Activated CD8-positive, alpha-beta T cell treated with anti-CD3 and anti-CD28 coated beads for 36 hours (primary cell): ENCODE measurements around the gene FBXL22. TPM values are rescaled to one million over a fixed set of nuclear protein-coding genes. Genes with fewer than 3 reads are reported as not detected.
"Not testable (repeated sequence)": the region's sequence is repeated elsewhere in the genome, so short reads cannot be mapped to it uniquely, and the experiment has no call there.

ENCODE experiments used
- ATAC-seq: fragments of 200-7000 bp; cut with Tn5 transposase; one replicate; pipeline ENCODE4 v1.10.0; 2021; ENCODE audit warnings: mild to moderate bottlenecking, moderate library complexity
- CTCF ChIA-PET: fragments of 350-600 bp; sonication (Branson Sonifier 250); formaldehyde crosslinking; loops from one replicate; lab custom pipeline; 2021; ENCODE audit warnings: antibody characterized with exemption; lab: Charles Lee
- POLR2A ChIA-PET: fragments of 350-600 bp; sonication (Branson Sonifier 250); formaldehyde crosslinking; loops from one replicate; lab custom pipeline; 2021; ENCODE audit warnings: antibody characterized with exemption; lab: Charles Lee
- DNase-seq: peaks from one replicate; pipeline ENCODE4 v3.0.0-alpha.2; 2020
- H3K27ac Mint-ChIP-seq: one replicate; pipeline ENCODE4 v1.8.0; 2021; ENCODE audit warnings: mild to moderate bottlenecking, mixed read lengths
- H3K27me3 Mint-ChIP-seq: one replicate; pipeline ENCODE4 v1.8.0; 2021; ENCODE audit warnings: mixed read lengths
- H3K36me3 Mint-ChIP-seq: one replicate; pipeline ENCODE4 v1.8.0; 2021; ENCODE audit warnings: low read depth, mixed read lengths
- H3K4me1 Mint-ChIP-seq: one replicate; pipeline ENCODE4 v1.8.0; 2021; ENCODE audit warnings: low read depth, mixed read lengths
- H3K4me3 Mint-ChIP-seq: one replicate; pipeline ENCODE4 v1.8.0; 2021; ENCODE audit warnings: mild to moderate bottlenecking, moderate library complexity, mixed read lengths
- H3K9me3 Mint-ChIP-seq: one replicate; pipeline ENCODE4 v1.8.0; 2021; ENCODE audit warnings: mixed read lengths
- intact Hi-C: fragments of 100-400 bp; cut with micrococcal nuclease; formaldehyde crosslinking; loops from one replicate; pipeline ENCODE4 v1.10.0; 2022
- total RNA-seq, 2 experiments: library from RNA; stranded (reverse); gene quantifications; one replicate each; pipeline ENCODE4 v1.2.3, GENCODE V29; 2021
- TF ChIP-seq, protein P1 (sequence below): fragments of 200-600 bp; IDR thresholded peaks from one replicate; pipeline ENCODE4 v1.8.0; 2022; ENCODE audit warnings: antibody characterized with exemption, mild to moderate bottlenecking

Gene FBXL22
- total RNA-seq, 2 experiments from 2014 or later = 0.34 to 0.63 TPM

DNA sequence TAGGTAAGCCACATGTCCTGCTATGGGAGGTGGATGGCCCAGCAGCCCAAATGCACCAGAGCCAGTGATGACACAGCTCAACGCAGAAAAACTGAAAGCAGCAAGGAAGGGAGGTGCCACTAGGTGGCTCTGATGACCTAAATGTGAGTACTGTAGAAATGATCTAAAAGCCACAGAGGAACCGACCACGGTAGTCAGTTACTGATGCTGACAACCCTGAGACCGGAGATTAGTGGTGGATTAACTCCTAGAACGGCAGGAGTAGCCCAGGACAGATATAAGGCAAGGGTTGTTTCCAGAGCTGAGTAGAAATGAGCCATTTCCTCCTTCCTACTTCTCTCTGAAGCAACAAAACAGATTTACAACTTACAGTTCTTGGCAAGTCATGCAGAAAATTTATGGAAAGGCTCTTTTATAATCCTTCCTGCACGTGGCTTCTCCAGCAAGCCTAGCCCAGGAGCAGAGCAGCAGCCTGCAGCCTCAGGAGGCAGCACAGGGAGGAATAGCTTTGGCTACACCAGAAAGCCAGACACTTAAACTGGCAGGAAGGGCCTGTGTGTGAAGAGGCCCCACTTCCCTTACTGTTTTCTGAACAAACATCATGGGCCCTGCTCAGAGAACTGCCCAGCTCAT lies 13.1 kb downstream of the FBXL22 start:
- intact Hi-C loops = loop anchor here (10.0 kb wide), 1 partner anchor 454 kb away; no protein-coding TSS in a partner anchor
- Mint-ChIP-seq H3K36me3 (peaks cover 16% of the 10 kb centered on the region), H3K9me3 (no peaks in the 10 kb centered on the region), H3K27ac (peak overlapping the region; percentile 91), H3K27me3 (no peaks in the 10 kb centered on the region), H3K4me3 (no peak overlapping the region), H3K4me1 (peaks cover 32% of the 10 kb centered on the region)
- DNase-seq (peak; percentile 93), ATAC-seq (peak; percentile 87)
- ChIA-PET CTCF (interaction anchor here (0.6 to 8.5 kb wide), 60 partner anchors 10 to 483 kb away, joined by 3 to 66 read pairs (median 4); partner anchors contain the start of genes CIAO2A and USP3), POLR2A (interaction anchor here (1.1 to 3.4 kb wide), 3 partner anchors 9 to 104 kb away, joined by 3 to 29 read pairs (median 3); no protein-coding TSS in a partner anchor)
- TF ChIP-seq, protein P1, sequence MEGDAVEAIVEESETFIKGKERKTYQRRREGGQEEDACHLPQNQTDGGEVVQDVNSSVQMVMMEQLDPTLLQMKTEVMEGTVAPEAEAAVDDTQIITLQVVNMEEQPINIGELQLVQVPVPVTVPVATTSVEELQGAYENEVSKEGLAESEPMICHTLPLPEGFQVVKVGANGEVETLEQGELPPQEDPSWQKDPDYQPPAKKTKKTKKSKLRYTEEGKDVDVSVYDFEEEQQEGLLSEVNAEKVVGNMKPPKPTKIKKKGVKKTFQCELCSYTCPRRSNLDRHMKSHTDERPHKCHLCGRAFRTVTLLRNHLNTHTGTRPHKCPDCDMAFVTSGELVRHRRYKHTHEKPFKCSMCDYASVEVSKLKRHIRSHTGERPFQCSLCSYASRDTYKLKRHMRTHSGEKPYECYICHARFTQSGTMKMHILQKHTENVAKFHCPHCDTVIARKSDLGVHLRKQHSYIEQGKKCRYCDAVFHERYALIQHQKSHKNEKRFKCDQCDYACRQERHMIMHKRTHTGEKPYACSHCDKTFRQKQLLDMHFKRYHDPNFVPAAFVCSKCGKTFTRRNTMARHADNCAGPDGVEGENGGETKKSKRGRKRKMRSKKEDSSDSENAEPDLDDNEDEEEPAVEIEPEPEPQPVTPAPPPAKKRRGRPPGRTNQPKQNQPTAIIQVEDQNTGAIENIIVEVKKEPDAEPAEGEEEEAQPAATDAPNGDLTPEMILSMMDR = peak; percentile 81

DNA sequence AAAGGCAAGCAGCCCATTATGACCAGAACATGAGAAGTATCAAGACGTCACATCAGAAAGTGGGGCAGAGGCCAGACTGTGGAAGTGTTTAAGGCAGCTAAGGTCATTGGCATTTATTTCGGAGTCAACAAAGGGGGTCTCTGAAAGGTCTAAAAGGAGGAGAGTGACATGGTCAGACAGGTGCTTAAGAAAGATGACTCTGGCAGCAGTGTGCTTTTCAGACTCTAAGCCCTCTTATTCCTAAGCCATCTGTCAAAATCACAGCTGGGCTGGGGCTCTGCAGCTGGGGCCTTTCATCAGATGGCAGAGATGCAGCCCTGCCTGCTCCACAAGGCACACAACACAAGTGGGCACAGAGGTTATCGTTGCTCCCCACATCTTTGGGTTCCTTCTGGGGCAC lies 14.0 kb downstream of the FBXL22 start:
- ChIA-PET POLR2A (interaction anchor here (0.5 to 3.4 kb wide), 3 partner anchors 10 to 105 kb away, joined by 3 to 29 read pairs (median 3); no protein-coding TSS in a partner anchor), CTCF (interaction anchor here (0.8 to 8.5 kb wide), 19 partner anchors 11 to 480 kb away, joined by 3 to 66 read pairs (median 5); no protein-coding TSS in a partner anchor)
- intact Hi-C loops = loop anchor here (10.0 kb wide), 1 partner anchor 454 kb away; no protein-coding TSS in a partner anchor
- no peak for ATAC-seq
- TF ChIP-seq, protein P1 = no peak
- Mint-ChIP-seq H3K4me3 (no peak overlapping the region), H3K4me1 (peaks cover 23% of the 10 kb centered on the region), H3K27me3 (no peaks in the 10 kb centered on the region), H3K9me3 (no peaks in the 10 kb centered on the region), H3K36me3 (peaks cover 19% of the 10 kb centered on the region), H3K27ac (peak overlapping the region; percentile 91)
- no peak for DNase-seq

DNA sequence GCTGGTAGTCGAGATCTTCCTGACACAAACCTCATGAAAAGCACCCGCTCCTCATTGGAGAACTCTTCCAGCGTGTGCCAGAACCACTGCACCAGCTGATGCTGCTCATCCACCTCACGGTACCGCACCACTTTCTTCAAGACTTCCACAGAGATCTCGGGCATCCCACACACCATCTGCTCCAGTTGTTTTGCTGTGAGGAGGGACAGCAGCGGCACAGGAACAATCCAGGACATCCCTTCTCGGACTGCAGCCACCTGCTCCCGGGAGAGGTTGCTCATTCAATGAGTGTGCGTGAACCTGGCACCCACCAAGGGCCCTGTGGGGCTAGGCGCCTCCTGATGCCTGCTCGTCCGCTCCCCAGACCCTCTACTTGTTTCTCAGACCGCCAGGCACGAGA lies 15.1 kb downstream of the FBXL22 start:
- intact Hi-C loops = loop anchor here (10.0 kb wide), 1 partner anchor 453 kb away; no protein-coding TSS in a partner anchor
- Mint-ChIP-seq H3K27me3 (no peaks in the 10 kb centered on the region), H3K36me3 (peaks cover 22% of the 10 kb centered on the region), H3K4me1 (peaks cover 20% of the 10 kb centered on the region), H3K9me3 (no peaks in the 10 kb centered on the region), H3K27ac (no peak overlapping the region), H3K4me3 (no peak overlapping the region)
- POLR2A ChIA-PET = interaction anchor here (0.6 kb wide), 1 partner anchor 110 kb away, joined by 4 read pairs; no protein-coding TSS in a partner anchor
- TF ChIP-seq, protein P1 = no peak
- ATAC-seq (no peak), DNase-seq (no peak)
- CTCF ChIA-PET = interaction anchor here (1.2 to 8.5 kb wide), 6 partner anchors 12 to 457 kb away, joined by 3 to 66 read pairs (median 7); partner anchors contain the start of gene DAPK2

DNA sequence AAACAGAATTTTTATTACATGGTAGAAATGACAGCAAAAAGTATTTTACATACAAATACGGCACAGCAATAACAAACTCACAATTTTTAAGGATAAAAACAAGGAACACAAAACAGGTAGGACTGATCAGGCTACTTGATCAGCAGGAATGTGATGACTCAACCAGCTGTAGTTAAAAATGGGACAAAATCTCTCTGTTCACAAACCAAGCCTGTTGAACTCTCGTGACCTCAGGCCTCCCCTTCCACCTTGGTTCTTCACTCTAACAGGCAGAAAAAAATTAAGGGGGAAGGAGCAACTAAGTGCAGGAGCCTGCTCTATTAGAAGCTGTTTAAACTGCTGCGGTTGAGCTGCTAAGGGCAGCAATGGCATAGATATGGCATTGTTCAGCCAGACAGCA lies 18.7 kb downstream of the FBXL22 start:
- Mint-ChIP-seq H3K4me3 (no peak overlapping the region), H3K9me3 (peaks cover 5% of the 10 kb centered on the region), H3K4me1 (peaks cover 8% of the 10 kb centered on the region), H3K36me3 (peaks cover 33% of the 10 kb centered on the region), H3K27me3 (no peaks in the 10 kb centered on the region), H3K27ac (no peak overlapping the region)
- TF ChIP-seq, protein P1 = no peak
- intact Hi-C loops = loop anchor here (10.0 kb wide), 1 partner anchor 449 kb away; no protein-coding TSS in a partner anchor
- ATAC-seq = no peak
- CTCF ChIA-PET = interaction anchor here (0.6 to 8.5 kb wide), 5 partner anchors 11 to 453 kb away, joined by 3 to 66 read pairs (median 3); no protein-coding TSS in a partner anchor
- DNase-seq = no peak
- POLR2A ChIA-PET = no interaction called here

DNA sequence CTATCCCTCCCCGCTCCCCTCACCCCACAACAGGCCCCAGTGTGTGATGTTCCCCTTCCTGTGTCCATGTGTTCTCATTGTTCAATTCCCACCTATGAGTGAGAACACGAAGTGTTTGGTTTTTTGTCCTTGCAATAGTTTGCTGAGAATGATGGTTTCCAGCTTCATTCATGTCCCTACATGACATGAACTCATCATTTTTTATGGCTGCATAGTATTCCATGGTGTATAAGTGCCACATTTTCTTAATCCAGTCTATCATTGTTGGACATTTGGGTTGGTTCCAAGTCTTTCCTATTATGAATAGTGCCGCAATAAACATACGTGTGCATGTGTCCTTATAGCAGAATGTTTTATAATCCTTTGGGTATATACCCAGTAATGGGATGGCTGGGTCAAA lies 20.0 kb downstream of the FBXL22 start:
- H3K27me3 Mint-ChIP-seq, H3K4me3 Mint-ChIP-seq, ATAC-seq, H3K9me3 Mint-ChIP-seq, CTCF ChIA-PET, H3K4me1 Mint-ChIP-seq, H3K27ac Mint-ChIP-seq, DNase-seq: not testable (repeated sequence)
- H3K36me3 Mint-ChIP-seq = peaks cover 40% of the 10 kb centered on the region
- intact Hi-C loops = loop anchor here (10.0 kb wide), 1 partner anchor 448 kb away; no protein-coding TSS in a partner anchor
- POLR2A ChIA-PET = interaction anchor here (0.9 kb wide), 1 partner anchor 13 kb away, joined by 3 read pairs; no protein-coding TSS in a partner anchor

DNA sequence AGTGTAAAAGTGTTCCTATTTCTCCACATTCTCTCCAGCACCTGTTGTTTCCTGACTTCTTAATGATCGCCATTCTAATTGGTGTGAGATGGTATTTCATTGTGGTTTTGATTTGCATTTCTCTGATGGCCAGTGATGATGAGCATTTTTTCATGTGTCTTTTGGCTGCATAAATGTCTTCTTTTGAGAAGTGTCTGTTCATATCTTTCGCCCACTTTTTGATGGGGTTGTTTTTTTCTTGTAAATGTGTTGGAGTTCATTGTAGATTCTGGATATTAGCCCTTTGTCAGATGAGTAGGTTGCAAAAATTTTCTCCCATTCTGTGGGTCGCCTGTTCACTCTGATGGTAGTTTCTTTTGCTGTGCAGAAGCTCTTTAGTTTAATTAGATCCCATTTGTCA lies 20.4 kb downstream of the FBXL22 start:
- peaks cover 40% of the 10 kb centered on the region for H3K36me3 Mint-ChIP-seq
- POLR2A ChIA-PET, H3K9me3 Mint-ChIP-seq, H3K27ac Mint-ChIP-seq, H3K4me3 Mint-ChIP-seq, H3K27me3 Mint-ChIP-seq, CTCF ChIA-PET, H3K4me1 Mint-ChIP-seq, ATAC-seq, DNase-seq: not testable (repeated sequence)
- intact Hi-C loops = loop anchor here (10.0 kb wide), 1 partner anchor 447 kb away; no protein-coding TSS in a partner anchor

DNA sequence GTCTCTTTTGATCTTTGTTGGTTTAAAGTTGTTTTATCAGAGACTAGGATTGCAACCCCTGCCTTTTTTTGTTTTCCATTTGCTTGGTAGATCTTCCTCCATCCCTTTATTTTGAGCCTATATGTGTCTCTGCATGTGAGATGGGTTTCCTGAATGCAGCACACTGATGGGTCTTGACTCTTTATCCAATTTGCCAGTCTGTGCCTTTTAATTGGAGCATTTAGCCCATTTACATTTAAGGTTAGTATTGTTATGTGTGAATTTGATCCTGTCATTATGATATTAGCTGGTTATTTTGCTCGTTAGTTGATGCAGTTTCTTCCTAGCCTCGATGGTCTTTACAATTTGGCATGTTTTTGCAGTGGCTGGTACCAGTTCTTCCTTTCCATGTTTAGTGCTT lies 23.6 kb downstream of the FBXL22 start:
- H3K27me3 Mint-ChIP-seq, ATAC-seq, H3K4me1 Mint-ChIP-seq, CTCF ChIA-PET, H3K9me3 Mint-ChIP-seq, H3K27ac Mint-ChIP-seq, DNase-seq, intact Hi-C loops, H3K4me3 Mint-ChIP-seq, POLR2A ChIA-PET: not testable (repeated sequence)
- H3K36me3 Mint-ChIP-seq = peaks cover 50% of the 10 kb centered on the region
